22Rv1 (cell line): ENCODE results near the gene TNK2.
"Not testable (repeated sequence)": the region's sequence is repeated elsewhere in the genome, so short reads cannot be mapped to it uniquely, and the experiment has no call there.

Experiments used
- H3K27ac ChIP-seq: fragments of 450-650 bp; 2 replicates; pipeline ENCODE4 v1.5.1; 2017
- ZFX ChIP-seq: fragments of 450-650 bp; IDR thresholded peaks from 2 replicates; pipeline ENCODE4 v1.6.1; 2017; ENCODE audit warnings: antibody characterized with exemption, borderline replicate concordance
- TF ChIP-seq, protein P1 (sequence below): fragments of 450-650 bp; IDR thresholded peaks from 2 replicates; pipeline ENCODE4 v1.5.1; 2017; ENCODE audit warnings: mild to moderate bottlenecking

The TNK2 gene

DNA sequence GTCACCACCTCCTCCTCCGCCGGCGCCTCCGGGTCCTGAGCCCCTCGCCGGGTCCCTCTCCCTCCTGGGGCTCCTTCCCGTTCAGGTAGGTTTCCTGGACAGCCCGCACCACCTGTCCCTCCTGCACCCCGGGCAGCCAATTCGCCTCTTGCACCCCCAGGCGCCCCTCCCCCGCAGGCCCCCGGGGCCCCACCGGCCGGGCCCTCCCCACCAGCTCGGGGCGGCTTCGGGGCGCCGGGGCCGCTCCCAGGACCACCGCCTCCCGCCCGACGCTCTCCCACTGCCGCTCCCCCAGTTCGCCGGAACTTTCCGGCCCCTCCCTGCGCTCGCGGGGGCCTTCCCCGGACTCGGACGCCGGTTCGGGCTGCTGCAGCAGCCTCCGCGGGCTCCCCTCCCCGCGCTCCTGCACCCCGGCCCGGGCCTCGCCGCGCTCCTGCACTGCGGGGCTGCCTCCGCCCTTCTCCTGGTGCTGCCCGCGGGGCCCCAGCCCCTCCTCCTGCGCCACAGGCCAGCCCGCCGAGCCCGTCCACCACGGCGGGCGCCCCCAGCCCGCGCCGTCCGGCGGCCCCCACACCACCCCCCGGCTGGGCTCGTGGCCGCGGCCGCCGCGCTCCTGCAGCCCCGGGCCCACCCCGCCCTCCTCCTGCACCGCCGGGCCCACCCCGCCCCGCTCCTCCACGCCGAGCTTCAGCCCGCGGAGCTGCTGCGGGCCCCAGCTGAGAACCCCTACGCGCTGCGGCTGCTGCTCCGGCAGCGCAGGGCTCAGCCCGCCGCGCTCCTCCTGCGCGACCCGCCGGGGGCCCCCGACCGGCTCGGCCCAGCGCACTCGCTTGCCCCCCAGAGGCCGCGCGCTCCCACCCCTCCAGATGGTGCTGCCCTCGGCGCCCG, 587 bp upstream of the TNK2 start:
- H3K27ac ChIP-seq: peak overlapping the region; percentile 71

DNA sequence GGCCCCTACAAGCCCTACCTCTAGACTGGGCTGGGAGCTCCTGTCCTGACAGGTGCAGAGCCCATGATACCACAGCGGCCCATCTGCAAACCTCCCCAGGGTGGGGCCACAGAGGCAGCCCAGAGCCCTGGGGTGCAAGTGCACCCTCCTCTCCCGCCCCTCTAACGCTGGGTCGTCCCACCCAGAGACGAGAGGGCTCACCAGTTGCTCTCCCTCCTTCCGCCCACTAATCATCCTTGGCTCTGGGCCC, 742 bp downstream of the TNK2 start:
- H3K27ac ChIP-seq: peak overlapping the region; percentile 71
- no peak for TF ChIP-seq ZFX
- TF ChIP-seq, protein P1, sequence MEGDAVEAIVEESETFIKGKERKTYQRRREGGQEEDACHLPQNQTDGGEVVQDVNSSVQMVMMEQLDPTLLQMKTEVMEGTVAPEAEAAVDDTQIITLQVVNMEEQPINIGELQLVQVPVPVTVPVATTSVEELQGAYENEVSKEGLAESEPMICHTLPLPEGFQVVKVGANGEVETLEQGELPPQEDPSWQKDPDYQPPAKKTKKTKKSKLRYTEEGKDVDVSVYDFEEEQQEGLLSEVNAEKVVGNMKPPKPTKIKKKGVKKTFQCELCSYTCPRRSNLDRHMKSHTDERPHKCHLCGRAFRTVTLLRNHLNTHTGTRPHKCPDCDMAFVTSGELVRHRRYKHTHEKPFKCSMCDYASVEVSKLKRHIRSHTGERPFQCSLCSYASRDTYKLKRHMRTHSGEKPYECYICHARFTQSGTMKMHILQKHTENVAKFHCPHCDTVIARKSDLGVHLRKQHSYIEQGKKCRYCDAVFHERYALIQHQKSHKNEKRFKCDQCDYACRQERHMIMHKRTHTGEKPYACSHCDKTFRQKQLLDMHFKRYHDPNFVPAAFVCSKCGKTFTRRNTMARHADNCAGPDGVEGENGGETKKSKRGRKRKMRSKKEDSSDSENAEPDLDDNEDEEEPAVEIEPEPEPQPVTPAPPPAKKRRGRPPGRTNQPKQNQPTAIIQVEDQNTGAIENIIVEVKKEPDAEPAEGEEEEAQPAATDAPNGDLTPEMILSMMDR: no peak

More for the DNA sequence above, 587 bp upstream of the TNK2 start:
- TF ChIP-seq ZFX: no peak
- TF ChIP-seq, protein P1: no peak

DNA sequence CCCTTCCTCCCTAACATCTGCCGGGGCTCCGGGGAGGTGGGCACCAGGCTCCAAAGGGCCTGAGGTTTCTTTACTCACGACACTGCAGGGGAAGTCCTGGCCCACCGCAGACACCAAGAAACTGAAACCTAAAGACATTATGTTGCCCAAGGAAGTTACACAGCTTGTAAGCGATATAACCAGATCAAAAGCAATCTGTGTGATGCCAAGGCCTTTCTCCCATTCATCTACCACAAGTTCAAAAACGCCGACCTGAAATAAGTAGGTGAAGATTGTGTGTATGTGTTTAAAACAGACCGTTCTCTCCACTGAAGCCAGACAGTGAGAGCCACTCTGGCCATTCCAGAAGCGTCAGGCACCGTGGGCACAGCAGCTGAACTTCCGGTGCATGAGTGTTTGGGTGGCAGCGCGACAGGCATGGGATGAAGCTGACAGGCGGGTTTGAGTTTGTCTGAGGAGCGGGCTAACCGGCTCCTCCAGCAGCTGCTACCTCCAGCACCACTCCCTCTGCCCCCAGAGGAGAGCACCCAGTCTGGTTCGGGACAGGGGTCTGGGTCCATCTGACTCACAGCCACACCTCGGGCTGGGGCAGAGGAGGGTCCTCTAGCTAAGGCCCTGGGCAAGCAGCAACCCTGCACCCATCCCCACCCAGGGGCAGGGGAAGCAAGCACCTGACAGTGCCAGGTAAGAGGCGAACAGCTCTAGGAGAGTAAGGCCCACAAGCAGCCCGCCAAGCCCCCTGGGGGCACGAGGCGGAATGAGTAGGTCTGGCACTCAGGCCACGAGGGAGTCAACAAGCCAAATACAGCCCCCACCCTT, 1.3 kb downstream of the TNK2 start:
- TF ChIP-seq, protein P1: no peak
- TF ChIP-seq ZFX: no peak
- H3K27ac ChIP-seq: peak overlapping the region; percentile 71

DNA sequence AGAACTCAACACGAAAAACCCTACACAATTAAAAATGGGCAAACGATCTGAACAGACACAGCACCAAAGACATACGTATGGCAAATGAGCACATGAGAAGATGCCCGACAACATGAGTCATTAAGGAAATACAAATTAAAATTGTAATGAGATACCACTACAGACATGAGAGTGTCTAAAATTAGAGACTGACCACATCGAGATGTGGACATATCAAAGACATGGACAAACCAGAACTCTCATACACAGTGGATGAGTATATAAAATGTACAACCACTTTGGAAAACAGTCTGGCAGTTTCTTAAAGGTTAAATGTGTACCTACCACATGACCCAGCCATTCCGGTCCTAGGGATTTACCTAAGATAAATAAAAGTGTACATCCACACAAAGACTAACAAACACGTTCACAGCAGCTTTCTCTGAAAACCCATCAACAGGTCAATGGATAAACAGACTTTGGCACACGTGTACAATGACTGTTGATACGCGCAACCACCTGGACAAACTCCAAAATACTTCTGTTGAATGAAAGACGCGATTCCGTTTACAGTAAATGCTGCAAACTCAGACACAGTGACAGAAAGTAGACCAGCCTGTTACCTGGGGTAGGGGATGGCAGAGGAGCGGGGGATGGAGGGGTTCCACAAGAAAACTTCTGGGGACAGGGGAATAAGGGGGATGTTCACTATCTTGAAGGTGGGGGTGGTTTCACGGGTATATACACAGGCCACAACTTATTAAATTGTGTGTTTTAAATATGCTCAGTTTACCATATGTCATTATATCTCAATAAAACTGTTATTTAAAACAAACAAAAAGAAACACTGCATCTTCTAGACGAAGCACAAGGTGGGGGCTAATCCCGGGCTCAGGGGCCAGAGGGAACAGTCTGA, 2.1 kb downstream of the TNK2 start:
- TF ChIP-seq ZFX: no peak
- TF ChIP-seq, protein P1: no peak
- H3K27ac ChIP-seq: peak overlapping the region; percentile 71

DNA sequence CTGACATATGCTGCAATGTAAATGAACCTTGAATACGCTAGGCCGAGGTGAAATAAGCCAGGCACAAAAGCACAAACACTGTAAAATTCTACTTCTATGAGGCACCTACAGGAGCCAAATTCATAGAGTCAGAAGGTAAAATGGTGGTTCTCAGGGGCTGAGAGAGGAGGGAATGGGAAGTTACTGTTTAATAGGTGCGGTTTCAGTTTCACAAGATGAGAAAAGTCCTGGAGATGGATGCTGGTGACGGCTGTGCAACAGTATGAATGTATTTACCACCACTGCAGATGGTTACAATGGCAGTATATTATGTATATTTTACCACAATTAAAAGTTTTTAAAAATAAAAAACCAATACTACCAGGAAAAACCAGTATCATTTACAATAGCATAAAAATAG, 4.0 kb downstream of the TNK2 start:
- no peak for TF ChIP-seq ZFX
- TF ChIP-seq, protein P1: no peak
- H3K27ac ChIP-seq: no peak overlapping the region

DNA sequence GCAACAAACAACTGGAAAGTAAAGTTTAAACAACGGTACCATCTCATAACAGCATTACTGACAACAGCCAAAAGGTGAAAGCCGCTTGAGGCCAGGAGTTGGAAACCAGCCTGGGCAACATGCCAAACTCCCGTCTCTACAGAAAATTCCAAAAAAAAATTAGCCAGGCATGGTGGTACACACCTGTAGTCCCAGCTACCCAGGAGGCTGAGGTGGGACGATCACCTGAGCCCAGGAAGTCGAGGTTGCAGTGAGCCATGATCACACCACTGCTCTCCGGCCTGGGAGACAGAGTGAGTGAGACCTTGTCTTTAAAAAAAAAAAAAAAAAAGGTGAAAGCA, 4.4 kb downstream of the TNK2 start:
- TF ChIP-seq, protein P1: no peak
- no peak for TF ChIP-seq ZFX
- H3K27ac ChIP-seq: no peak overlapping the region

DNA sequence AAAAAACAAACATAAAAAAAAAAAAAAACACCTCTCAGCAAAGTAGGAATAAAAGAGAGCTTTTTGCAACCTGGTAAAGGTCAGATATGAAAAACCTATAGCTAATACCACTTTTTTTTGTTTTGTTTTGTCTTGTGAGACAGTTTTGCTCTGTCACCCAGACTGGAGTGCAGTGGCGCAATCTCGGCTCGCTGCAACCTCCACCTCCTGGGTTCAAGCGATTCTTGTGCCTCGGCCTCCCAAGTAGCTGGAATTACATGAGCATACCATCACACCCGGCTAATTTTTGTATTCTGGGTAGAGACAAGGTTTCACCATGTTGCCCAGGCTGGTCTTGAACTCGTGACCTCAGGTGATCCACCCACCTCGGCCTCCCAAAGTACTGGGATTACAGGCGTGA, 5.7 kb downstream of the TNK2 start:
- H3K27ac ChIP-seq: not testable (repeated sequence)

DNA sequence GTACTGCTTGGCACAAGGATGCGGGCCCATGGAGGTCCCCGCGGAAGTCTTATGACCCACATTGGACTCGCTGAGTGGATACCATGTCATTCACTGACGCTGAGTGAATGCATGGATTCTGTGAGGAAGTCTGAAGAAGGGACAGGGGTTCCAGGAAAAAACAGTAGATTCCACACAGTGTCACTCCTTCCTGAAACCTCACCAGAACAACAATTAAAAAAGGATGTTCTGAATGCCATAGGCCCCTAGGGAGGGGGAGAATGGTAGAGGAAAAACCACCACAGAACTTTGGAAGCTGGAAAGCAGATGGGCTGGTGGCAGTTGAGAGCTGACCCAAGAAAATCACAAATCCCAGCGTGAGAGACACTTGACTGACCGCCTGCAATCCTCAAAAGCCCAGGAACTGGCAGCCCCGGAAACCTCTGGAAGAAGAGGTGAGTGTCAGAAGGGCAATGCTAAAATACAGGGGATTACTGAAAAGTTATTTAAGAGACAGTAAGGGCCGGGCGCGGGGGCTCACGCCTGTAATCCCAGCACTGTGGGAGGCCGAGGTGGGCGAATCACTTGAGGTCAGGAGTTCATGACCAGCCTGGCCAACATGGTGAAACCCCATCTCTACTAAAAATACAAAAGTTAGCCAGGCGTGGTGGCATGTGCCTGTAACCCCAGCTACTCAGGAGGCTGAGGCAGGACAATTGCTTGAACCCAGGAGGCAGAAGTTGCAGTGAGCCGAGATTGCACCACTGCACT, 6.3 kb downstream of the TNK2 start:
- H3K27ac ChIP-seq: not testable (repeated sequence)
